BE2C (cell line): Measurements from ENCODE around the gene DENND1A.

Experiments used
- DNase-seq: peaks from one replicate; pipeline ENCODE4 v3.0.0-alpha.2; 2020
- H3K27me3 ChIP-seq: fragments of 250-450 bp; sonication (Bioruptor Pico); 2 replicates; pipeline ENCODE4 v1.5.1; 2020; ENCODE audit warnings: mild to moderate bottlenecking
- H3K36me3 ChIP-seq: fragments of 250-450 bp; sonication (Bioruptor Pico); 2 replicates; pipeline ENCODE4 v1.5.1; 2020; ENCODE audit warnings: mild to moderate bottlenecking
- H3K4me1 ChIP-seq: fragments of 250-450 bp; sonication (Bioruptor Pico); 2 replicates; pipeline ENCODE4 v1.5.1; 2020
- H3K4me3 ChIP-seq: 2 replicates; pipeline ENCODE4 v1.5.1; 2011; ENCODE audit warnings: low read depth, low read length
- H3K9me3 ChIP-seq: fragments of 250-450 bp; sonication (Bioruptor Pico); 2 replicates; pipeline ENCODE4 v1.5.1; 2020
- CTCF ChIP-seq: IDR thresholded peaks from 2 replicates; pipeline ENCODE4 v1.5.1; 2012; ENCODE audit warnings: mild to moderate bottlenecking, low read depth, low read length

The DENND1A gene

DNA sequence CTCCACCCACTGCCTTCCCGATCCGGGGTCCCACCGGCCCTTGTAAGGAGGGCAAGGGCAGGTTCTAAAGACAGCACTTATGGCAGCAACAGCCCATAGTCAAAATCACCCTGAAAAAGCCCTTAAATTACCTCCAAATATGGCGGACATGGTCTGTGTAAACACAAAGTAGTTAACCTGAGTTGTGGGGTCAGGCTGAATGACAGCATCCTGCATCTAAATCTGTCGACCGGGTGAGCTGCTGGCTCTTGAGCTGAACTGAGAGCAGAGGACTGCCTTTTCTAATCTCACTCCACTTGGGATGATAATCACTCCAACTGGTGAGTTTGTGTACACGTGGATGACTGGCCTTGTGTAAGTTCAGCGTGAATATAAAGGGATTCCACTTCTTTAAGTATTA, 249.6 kb downstream of the DENND1A start:
- H3K27me3 ChIP-seq: no peaks in the 10 kb centered on the region
- H3K4me3 ChIP-seq: no peak overlapping the region
- DNase-seq: no peak
- no peaks in the 10 kb centered on the region for H3K9me3 ChIP-seq
- H3K4me1 ChIP-seq: no peaks in the 10 kb centered on the region; the same call in 1 of the 2 replicates
- TF ChIP-seq CTCF: no peak
- no peaks in the 10 kb centered on the region for H3K36me3 ChIP-seq

DNA sequence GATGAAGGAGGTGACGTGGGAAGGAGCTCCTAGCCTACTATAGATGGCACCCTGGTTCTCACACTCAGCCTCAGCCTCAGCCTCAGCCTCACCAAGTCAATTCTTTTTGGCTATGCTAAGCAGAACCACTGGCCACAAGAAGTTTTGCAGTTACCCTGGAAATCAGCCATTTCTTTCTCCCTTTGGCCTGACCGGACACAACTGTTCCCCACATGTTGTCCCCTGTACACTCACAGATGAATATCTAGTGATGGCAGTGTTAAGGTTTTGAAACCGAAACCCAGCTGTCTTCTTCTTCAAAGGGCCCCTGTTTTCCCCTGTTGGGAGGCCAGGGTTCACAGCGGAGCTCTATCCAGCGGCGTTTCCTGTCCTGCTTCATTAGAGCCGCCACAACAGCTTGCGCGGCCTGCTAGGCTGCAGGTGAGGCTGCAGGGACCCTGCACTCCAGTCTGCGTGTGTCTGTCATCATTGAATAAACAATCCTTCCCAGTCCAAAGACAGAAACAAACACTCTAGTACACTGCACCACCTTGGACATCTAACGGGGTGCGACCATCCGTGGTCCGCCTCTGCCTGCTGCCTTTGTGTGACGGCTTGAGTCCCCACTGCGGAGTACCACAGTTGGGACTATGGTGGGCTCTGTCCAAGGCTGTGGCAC, 250.5 kb downstream of the DENND1A start:
- H3K4me1 ChIP-seq: no peaks in the 10 kb centered on the region; the same call in 1 of the 2 replicates
- DNase-seq: no peak
- H3K27me3 ChIP-seq: no peaks in the 10 kb centered on the region
- no peaks in the 10 kb centered on the region for H3K9me3 ChIP-seq
- no peak for TF ChIP-seq CTCF
- H3K36me3 ChIP-seq: no peaks in the 10 kb centered on the region
- H3K4me3 ChIP-seq: no peak overlapping the region

DNA sequence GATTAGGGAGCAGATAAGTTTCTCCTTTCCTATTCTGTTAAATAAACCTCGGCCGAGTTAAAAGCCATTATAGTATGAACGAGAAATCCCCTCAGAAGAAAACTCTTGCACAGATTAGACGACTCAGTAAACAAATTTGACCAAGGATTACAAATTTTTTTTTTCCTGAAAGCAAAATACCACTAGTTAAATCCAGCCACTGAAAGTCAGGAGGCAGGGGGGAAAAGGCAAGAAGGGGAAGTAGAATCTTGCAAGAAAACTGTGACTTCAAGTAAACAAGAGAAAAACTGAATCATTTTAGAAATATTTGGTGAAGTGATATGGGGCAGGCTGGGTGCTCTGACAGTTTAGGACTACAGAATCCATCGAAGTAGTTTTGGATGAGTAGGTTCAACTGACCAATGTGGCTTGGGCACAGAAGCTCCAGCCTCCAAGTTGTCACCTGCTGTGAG, 251.0 kb downstream of the DENND1A start:
- no peaks in the 10 kb centered on the region; the same call in 1 of the 2 replicates for H3K4me1 ChIP-seq
- H3K27me3 ChIP-seq: no peaks in the 10 kb centered on the region
- no peak for DNase-seq
- no peak for TF ChIP-seq CTCF
- H3K36me3 ChIP-seq: no peaks in the 10 kb centered on the region
- no peaks in the 10 kb centered on the region for H3K9me3 ChIP-seq
- no peak overlapping the region for H3K4me3 ChIP-seq

GRCh38 chr9:123678038-123678877, 251.7 kb downstream of the DENND1A start:
- H3K4me1 ChIP-seq: no peaks in the 10 kb centered on the region; the same call in 1 of the 2 replicates
- no peak overlapping the region for H3K4me3 ChIP-seq
- no peaks in the 10 kb centered on the region for H3K9me3 ChIP-seq
- peak; percentile 35 for DNase-seq
- no peaks in the 10 kb centered on the region for H3K27me3 ChIP-seq
- no peak for TF ChIP-seq CTCF
- H3K36me3 ChIP-seq: no peaks in the 10 kb centered on the region

GRCh38 chr9:123676869-123677268, 253.1 kb downstream of the DENND1A start:
- no peaks in the 10 kb centered on the region for H3K36me3 ChIP-seq
- H3K4me1 ChIP-seq: no peaks in the 10 kb centered on the region; the same call in 1 of the 2 replicates
- no peaks in the 10 kb centered on the region for H3K27me3 ChIP-seq
- no peaks in the 10 kb centered on the region for H3K9me3 ChIP-seq
- no peak overlapping the region for H3K4me3 ChIP-seq
- no peak for DNase-seq
- no peak for TF ChIP-seq CTCF

- no peaks in the 10 kb centered on the region for H3K9me3 ChIP-seq
- no peaks in the 10 kb centered on the region for H3K36me3 ChIP-seq
- no peak overlapping the region for H3K4me3 ChIP-seq
- no peaks in the 10 kb centered on the region for H3K27me3 ChIP-seq
- TF ChIP-seq CTCF: no peak
- DNase-seq: no peak
- H3K4me1 ChIP-seq: no peaks in the 10 kb centered on the region
Measured at GRCh38 chr9:123669346-123669745, 260.6 kb downstream of the DENND1A start.
